ENCODE data around the gene TRPM3.

DNA sequence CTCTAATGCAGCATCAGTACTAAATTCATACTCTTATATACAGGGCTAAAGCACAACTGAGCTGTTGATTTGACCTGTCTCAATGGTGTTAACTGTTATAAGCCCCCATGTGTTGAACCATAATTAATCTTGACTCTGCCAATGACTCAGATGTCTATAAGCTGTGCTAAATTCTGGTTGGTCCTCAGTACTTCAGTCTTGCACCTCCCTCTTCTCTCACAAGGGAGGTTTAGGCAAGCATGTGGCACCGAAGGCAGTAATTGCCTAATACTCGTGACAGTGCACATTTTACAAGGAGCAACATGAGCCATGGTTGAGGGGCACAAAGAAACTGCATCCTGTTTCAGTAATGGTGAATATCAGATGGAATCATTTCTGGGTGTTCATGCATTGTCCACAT is 255.9 kb downstream of the TRPM3 start:
- TF ChIP-seq, protein P1, sequence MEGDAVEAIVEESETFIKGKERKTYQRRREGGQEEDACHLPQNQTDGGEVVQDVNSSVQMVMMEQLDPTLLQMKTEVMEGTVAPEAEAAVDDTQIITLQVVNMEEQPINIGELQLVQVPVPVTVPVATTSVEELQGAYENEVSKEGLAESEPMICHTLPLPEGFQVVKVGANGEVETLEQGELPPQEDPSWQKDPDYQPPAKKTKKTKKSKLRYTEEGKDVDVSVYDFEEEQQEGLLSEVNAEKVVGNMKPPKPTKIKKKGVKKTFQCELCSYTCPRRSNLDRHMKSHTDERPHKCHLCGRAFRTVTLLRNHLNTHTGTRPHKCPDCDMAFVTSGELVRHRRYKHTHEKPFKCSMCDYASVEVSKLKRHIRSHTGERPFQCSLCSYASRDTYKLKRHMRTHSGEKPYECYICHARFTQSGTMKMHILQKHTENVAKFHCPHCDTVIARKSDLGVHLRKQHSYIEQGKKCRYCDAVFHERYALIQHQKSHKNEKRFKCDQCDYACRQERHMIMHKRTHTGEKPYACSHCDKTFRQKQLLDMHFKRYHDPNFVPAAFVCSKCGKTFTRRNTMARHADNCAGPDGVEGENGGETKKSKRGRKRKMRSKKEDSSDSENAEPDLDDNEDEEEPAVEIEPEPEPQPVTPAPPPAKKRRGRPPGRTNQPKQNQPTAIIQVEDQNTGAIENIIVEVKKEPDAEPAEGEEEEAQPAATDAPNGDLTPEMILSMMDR (IDR thresholded peaks at IDR 0.05; ENCODE audit: low read depth, low read length): no peak
- TF ChIP-seq EZH2phosphoT487 (IDR thresholded peaks at IDR 0.05; ENCODE audit: low read depth): no peak

All from OCI-LY3 (cell line).